Ishikawa (cell line): Measurements from ENCODE around the gene ATRNL1.
A peak's percentile ranks its signal among the peaks of the same experiment; 100 is the strongest.

Experiments used
- CEBPB ChIP-seq: IDR thresholded peaks from 2 replicates; pipeline ENCODE4 v1.6.1; 2012
- CREB1 ChIP-seq: IDR thresholded peaks from 2 replicates; pipeline ENCODE4 v1.6.1; 2012; ENCODE audit warnings: low read depth
- EGR1 ChIP-seq: IDR thresholded peaks from 2 replicates; pipeline ENCODE4 v1.6.1; 2012
- EP300 ChIP-seq: IDR thresholded peaks from 2 replicates; pipeline ENCODE4 v1.6.1; 2012; ENCODE audit warnings: borderline replicate concordance
- FOXM1 ChIP-seq: IDR thresholded peaks from 2 replicates; pipeline ENCODE4 v1.6.1; 2012; ENCODE audit warnings: low read depth, borderline replicate concordance
- MAX ChIP-seq: IDR thresholded peaks from 2 replicates; pipeline ENCODE4 v1.6.1; 2012
- NFIC ChIP-seq: IDR thresholded peaks from 2 replicates; pipeline ENCODE4 v1.6.1; 2012
- RAD21 ChIP-seq: IDR thresholded peaks from 2 replicates; pipeline ENCODE4 v1.6.1; 2012; ENCODE audit warnings: low read depth
- REST ChIP-seq: IDR thresholded peaks from 2 replicates; pipeline ENCODE4 v1.6.1; 2012; ENCODE audit warnings: low read depth, mild to moderate bottlenecking
- TAF1 ChIP-seq: IDR thresholded peaks from 2 replicates; pipeline ENCODE4 v1.6.1; 2012; ENCODE audit warnings: low read depth, mild to moderate bottlenecking
- TCF12 ChIP-seq: IDR thresholded peaks from 2 replicates; pipeline ENCODE4 v1.6.1; 2012; ENCODE audit warnings: low read depth
- TEAD4 ChIP-seq: IDR thresholded peaks from 2 replicates; pipeline ENCODE4 v1.6.1; 2012
- USF1 ChIP-seq: IDR thresholded peaks from 2 replicates; pipeline ENCODE4 v1.6.1; 2012
- YY1 ChIP-seq: IDR thresholded peaks from 2 replicates; pipeline ENCODE4 v1.6.1; 2012; ENCODE audit warnings: low read depth
- ZBTB7A ChIP-seq: IDR thresholded peaks from 2 replicates; pipeline ENCODE4 v1.6.1; 2012; ENCODE audit warnings: low read depth

Gene ATRNL1

GRCh38 chr10:115525141-115525540, 432.0 kb downstream of the ATRNL1 start:
- TF ChIP-seq TCF12 (no peak), EP300 (no peak), USF1 (no peak)

GRCh38 chr10:115539142-115539762, 446.1 kb downstream of the ATRNL1 start:
- TF ChIP-seq CEBPB = no peak
- TF ChIP-seq YY1 = no peak
- TF ChIP-seq USF1 = no peak

- no peak for TF ChIP-seq CREB1
- no peak for TF ChIP-seq EGR1
- no peak for TF ChIP-seq MAX
- no peak for TF ChIP-seq NFIC
- TF ChIP-seq RAD21 = no peak
- TF ChIP-seq TCF12 = no peak
- no peak for TF ChIP-seq TAF1
- TF ChIP-seq CEBPB = no peak
- no peak for TF ChIP-seq USF1
- TF ChIP-seq TEAD4 = no peak
These were observed 462.8 kb downstream of the ATRNL1 start for GRCh38 chr10:115555887-115556402.

GRCh38 chr10:115558252-115558651, 465.1 kb downstream of the ATRNL1 start:
- TF ChIP-seq MAX = no peak
- TF ChIP-seq REST = no peak
- no peak for TF ChIP-seq USF1
- TF ChIP-seq EGR1 = no peak
- TF ChIP-seq RAD21 = no peak
- no peak for TF ChIP-seq CEBPB
- TF ChIP-seq TAF1 = no peak
- TF ChIP-seq NFIC = no peak
- TF ChIP-seq TCF12 = no peak
- no peak for TF ChIP-seq FOXM1
- no peak for TF ChIP-seq EP300
- no peak for TF ChIP-seq ZBTB7A
- no peak for TF ChIP-seq TEAD4
- no peak for TF ChIP-seq CREB1
- no peak for TF ChIP-seq YY1

- no peak for TF ChIP-seq CEBPB
- TF ChIP-seq EP300 = no peak
- TF ChIP-seq MAX = no peak
These were observed 473.7 kb downstream of the ATRNL1 start for GRCh38 chr10:115566867-115567266.

GRCh38 chr10:115572740-115573455, 479.7 kb downstream of the ATRNL1 start:
- TF ChIP-seq RAD21 (peak; percentile 46; the same call in 1 of the 2 replicates), MAX (no peak)

GRCh38 chr10:115580239-115580638, 487.1 kb downstream of the ATRNL1 start:
- TF ChIP-seq REST = no peak
- no peak for TF ChIP-seq NFIC
- no peak for TF ChIP-seq CEBPB
- TF ChIP-seq TCF12 = no peak
- TF ChIP-seq EP300 = no peak
- no peak for TF ChIP-seq CREB1
- no peak for TF ChIP-seq TEAD4
- TF ChIP-seq MAX = no peak
- TF ChIP-seq FOXM1 = no peak
- TF ChIP-seq USF1 = no peak
